NCI-H460 (cell line): ENCODE measurements around the gene SCOC. TPM values are rescaled to one million over a fixed set of nuclear protein-coding genes. Genes with fewer than 3 reads are reported as not detected.

Experiments used
- DNase-seq: peaks from one replicate; pipeline ENCODE4 v3.0.0-alpha.2; 2016; ENCODE audit warnings: low read depth; ENCODE audit errors: extremely low read depth
- polyA plus RNA-seq: library from polyadenylated mRNA; depleted of rRNA; stranded (reverse); fragments of >200 nt; gene quantifications from 2 replicates; pipeline ENCODE4 v1.2.3, GENCODE V29; 2014; cell fraction: nucleus; rRNA removed
- total RNA-seq: library from RNA; depleted of rRNA; stranded (reverse); fragments of >200 nt; shearing (Covaris generic); gene quantifications from 2 replicates; pipeline ENCODE4 v1.2.3, GENCODE V29; 2014; rRNA removed

SCOC gene
- total RNA-seq: 70.0 and 73.1 TPM in 2 replicates
- polyA plus RNA-seq: 39.7 and 67.1 TPM in 2 replicates

GRCh38 chr4:140373328-140374129 lies at the start of gene SCOC:
TSS of gene SCOC (plus strand) at chr4:140373646. CDS start at chr4:140379171, 5,525 bp downstream.
- peak; percentile 98 for DNase-seq

DNA sequence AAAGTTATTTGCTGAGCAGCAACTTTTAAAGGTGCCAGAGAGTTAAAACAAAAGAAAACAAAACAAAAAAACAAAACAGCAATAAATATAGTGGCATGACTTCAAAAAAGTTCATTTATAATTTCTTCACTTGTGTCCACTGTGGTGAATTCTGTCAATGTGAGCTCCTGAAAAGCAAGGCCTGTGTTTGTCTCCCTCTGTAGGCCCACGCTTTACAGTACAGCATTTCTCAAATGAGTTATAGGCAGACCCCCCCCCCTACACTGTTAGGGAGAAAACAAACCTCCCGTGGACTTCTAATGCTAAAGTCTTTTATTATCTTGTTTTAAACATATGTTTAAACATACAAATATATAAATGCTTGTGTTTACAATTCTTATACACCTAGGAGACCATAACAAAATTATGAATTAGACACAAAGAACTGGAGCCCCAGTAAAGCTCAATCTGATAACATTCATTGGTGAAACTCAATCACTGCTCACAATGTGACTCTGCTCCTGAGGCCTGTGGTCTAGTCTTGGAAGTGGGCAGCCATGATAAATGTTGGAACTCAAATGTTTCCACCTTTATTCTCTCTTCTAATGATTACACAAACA lies 47.0 kb upstream of the SCOC start:
- DNase-seq: peak; percentile 50

GRCh38 chr4:140330311-140330900 lies 43.0 kb upstream of the SCOC start:
- peak; percentile 18 for DNase-seq

DNA sequence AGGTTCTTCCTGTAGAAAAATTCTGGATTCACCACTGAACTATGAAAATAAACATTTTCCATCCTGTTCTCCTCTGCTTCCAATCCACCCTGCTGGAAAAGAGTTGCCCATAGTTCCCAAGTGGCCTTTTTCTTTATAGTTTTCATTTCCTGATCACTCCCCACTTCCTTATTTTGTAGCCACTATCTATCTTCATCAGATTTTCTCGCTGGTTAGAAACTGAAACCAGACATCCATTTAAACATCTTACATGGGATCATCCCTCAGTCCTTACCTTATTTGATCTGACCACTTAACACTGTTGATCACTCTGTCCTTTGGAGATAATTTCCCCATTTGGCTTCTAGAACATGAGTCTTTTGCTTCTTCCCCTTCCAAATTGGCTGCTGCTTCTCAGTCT lies 42.2 kb upstream of the SCOC start:
- DNase-seq: no peak

DNA sequence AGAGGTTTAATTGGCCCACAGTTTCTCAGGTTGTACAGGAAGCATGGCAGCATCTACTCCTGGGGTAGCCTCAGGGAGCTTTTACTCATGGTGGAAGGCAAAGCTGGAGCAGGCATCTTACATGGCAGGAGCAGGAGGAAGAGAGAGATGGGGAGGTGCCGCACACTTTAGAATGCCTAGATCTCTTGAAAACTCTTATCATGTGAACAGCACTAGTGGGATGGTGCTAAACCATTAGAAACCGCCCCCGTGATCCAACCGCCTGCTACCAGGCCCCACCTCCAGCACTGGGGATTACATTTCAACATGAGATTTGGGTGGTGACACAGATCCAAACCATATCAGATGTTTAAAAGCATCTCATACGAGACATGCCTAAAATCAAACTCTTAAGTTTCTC lies 41.6 kb upstream of the SCOC start:
- DNase-seq: no peak

DNA sequence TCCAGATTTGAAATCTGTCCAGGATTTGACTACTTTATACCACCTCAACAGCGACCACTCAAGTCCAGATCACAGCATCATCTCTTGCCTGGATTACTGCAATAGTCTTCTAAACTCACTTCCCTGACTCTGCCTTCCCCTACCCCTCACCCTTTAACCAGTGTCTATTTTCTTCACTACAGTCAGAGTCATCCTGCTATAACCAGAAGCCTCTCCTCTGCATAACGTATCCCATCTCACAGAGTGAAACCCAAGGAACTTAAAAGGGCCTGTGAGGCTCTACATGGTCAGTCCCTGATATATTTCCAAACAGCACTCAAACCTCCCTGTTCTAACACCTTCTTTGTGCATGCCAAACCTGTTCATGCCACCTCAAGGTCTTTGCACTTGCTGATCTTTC lies 40.7 kb upstream of the SCOC start:
- no peak for DNase-seq

GRCh38 chr4:140333523-140333922 lies 39.9 kb upstream of the SCOC start:
- DNase-seq: no peak

DNA sequence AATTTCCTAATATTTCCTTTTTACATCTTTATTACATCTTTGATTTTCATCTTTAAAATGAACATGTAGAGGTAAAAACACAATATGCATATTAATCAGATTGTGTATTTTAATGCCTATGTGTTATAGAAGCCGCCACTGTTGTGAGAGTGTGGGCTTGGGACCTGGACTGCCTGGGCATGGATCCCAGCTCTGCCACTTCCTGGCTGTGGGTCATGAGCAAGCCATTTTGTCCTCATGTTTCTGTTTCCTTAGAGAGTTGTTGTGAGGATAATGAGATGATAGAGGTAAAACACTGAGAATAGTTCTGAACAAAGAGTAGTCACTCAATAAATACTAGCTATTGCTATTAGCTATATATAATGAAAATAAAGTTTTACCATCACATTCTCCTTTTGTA lies 38.4 kb upstream of the SCOC start:
- DNase-seq: no peak

GRCh38 chr4:140336730-140337129 lies 36.7 kb upstream of the SCOC start:
- DNase-seq: no peak

DNA sequence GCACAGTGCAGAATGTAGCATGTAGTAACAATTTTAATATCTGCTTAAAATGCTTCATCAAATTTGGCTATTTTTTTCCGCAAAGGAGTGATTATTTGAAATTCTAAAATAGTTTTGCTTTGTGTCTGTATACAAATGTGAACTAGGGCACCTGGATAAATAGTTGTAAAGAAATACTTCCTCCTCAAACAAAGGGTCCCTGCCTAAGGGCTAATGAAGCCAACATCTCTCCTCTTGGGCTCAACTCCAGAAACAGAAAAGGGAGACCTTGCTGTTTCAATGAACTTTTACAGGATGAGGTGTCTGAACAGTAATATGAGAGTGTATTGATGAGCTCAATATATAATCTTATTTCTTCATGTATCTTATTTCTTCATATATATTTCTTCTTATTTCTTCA lies 30.8 kb upstream of the SCOC start:
- no peak for DNase-seq

DNA sequence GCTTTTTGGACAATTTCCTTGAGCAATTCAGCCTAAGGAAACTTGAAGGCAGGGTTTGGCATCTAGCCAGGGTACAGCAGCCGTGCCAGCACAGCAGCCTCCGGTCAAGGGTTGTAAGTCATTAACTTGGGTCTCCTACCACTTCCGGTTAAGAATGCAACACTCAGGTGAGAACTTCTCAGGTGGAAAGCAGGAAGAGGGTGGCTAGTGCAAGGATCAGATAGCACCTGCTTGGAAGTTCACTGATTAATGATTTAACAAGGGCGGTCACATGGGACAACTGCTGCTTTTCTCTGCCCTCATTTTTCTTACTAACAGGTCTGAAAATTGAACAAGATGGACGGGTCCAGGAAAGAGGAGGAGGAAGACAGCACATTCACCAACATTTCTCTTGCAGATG lies 30.1 kb upstream of the SCOC start:
- no peak for DNase-seq

DNA sequence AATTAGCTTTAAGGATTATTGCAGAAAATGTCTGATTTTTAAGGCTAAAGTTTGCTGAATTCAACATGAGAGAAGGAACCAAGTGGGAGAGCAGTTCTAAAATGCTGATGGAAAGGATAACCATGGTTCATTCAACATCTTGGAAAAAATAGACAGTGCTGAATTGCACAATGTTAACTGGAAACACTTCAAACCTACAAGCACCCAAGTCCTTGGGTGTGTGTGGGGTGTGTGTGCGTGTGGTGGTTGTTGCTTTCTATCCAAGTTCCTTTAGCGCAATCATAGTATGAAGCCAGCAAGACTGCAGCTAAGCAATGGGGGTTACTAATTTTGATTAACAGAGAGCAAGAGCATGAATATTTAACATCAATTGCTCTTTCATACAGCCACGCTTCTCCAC lies 29.3 kb upstream of the SCOC start:
- no peak for DNase-seq

- no peak for DNase-seq
Measured at GRCh38 chr4:140344621-140345020, 28.8 kb upstream of the SCOC start.

DNA sequence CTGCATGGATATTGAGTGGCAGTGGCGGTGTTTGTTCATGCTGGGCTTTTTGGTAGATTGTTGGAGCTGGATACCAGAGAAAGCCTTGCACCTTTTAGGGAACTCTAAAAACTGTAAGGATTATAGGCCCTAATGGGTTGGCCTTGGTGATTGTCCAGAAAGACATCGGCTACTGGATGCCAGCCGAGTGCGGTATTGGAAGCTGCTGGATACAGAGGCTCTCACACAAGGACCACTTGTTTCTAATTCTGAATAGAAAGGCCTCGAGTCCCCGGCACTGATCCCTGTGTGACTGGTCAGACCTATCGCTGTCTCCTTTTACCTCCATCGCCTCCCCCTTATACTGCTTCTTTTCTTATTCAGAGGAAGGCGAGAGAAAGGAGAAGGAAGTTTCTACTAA lies 27.3 kb upstream of the SCOC start:
- no peak for DNase-seq

- DNase-seq: no peak
Measured at GRCh38 chr4:140349816-140350215, 23.6 kb upstream of the SCOC start.

- no peak for DNase-seq
Measured at GRCh38 chr4:140351093-140352075, 22.1 kb upstream of the SCOC start.

GRCh38 chr4:140353786-140354185 lies 19.7 kb upstream of the SCOC start:
- no peak for DNase-seq

DNA sequence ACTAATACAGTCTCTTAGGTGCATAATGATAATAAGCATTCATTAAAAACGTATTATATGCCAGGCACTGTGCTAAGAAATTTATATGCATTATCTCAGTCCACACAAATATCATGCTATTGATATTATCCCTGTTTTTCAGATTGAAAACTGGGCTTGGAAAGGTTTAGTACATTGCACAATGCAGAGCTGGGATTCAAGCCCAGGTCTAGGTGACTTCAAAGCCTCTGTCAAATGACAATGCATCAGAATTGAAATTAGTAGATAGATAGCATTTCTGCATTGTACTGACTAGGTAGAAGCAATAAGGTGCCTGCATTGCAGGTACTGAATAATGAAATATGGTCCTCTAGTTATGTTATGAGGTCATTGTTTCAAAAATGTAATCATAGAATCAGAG lies 18.2 kb upstream of the SCOC start:
- no peak for DNase-seq

GRCh38 chr4:140357868-140358267 lies 15.6 kb upstream of the SCOC start:
- no peak for DNase-seq

DNA sequence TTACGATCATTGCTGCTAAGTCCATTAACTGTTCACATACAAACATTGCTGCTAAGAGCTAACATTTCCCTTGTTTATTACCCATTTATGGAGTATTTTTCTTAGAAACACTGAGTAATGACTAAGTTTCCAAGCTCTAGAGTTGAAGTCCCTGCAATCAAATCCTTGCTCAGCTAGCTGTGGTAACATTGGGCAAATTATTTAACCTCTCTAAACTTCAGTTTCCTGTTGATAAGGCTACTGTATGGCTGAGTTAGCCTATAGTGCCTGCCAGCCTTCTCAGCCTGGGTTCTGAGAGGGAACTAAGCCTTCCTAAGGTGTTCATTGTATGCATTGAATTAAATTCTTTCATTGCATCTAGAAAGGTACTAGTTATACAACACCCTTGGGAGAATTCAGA lies 15.2 kb upstream of the SCOC start:
- DNase-seq: no peak
